Right lobe of liver (tissue), 6 donors: Measurements from ENCODE around the gene OR52H1. TPM values are rescaled to one million over a fixed set of nuclear protein-coding genes. Genes with fewer than 3 reads are reported as not detected.

ENCODE experiments used
- ATAC-seq, 4 donors: fragments of 200-7000 bp; cut with Tn5 transposase; one replicate each; pipeline ENCODE4 v1.9.1; 2020; ENCODE audit warnings: mild to moderate bottlenecking in 4 of 4, moderate library complexity in 4 of 4
- DNase-seq, 3 donors: peaks; one replicate each; pipeline ENCODE4 v3.0.0-alpha.2; 2020
- H3K27ac ChIP-seq, 3 donors: fragments of 200-600 bp; one replicate each; pipeline ENCODE4 v1.8.0; 2022
- H3K27me3 ChIP-seq, 2 donors: fragments of 200-600 bp; one replicate each; pipeline ENCODE4 v1.8.0; 2022
- H3K36me3 ChIP-seq, 4 donors: fragments of 200-600 bp; sonication (generic) in 1 of 4; one replicate each; pipeline versions ENCODE4 v1.5.1 to v1.8.0; 2017 to 2022; ENCODE audit warnings: control low read depth in 1 of 4
- H3K4me1 ChIP-seq, 4 donors: fragments of 200-600 bp; sonication (generic) in 1 of 4; one replicate each; pipeline versions ENCODE4 v1.5.1 to v1.8.0; 2017 to 2022; ENCODE audit warnings: control low read depth in 1 of 4
- H3K4me3 ChIP-seq, 3 donors: fragments of 200-600 bp; one replicate each; pipeline ENCODE4 v1.8.0; 2022
- H3K9me3 ChIP-seq, 4 donors: fragments of 200-600 bp; sonication (generic) in 1 of 4; one replicate each; pipeline versions ENCODE4 v1.5.1 to v1.8.0; 2017 to 2022; ENCODE audit warnings: control low read depth in 1 of 4
- POLR2A ChIP-seq: fragments of 450-650 bp; IDR thresholded peaks from one replicate; pipeline ENCODE4 v1.6.1; 2017; ENCODE audit warnings: antibody characterized with exemption, mild to moderate bottlenecking
- WGBS: methylation state at CpG from one replicate; pipeline ENCODE4 v1.1.6; 2018; ENCODE audit warnings: low coverage, low lambda C conversion rate; ENCODE audit not compliant: insufficient coverage; ENCODE audit errors: missing lambda C conversion rate; 5-methylcytosine and 5-hydroxymethylcytosine counted together
- intact Hi-C, 2 donors: fragments of 100-400 bp; cut with DNase I; formaldehyde crosslinking; loops; one replicate each; pipeline versions ENCODE4 v1.11.2 to v1.14.1; 2022
- total RNA-seq, 6 experiments: library from RNA; depleted of rRNA in 2 of 6; stranded (reverse); fragments of >200 nt in 2 of 6; fragmentation: NEBNext Ultra II Directional in 3 of 6; extraction: Animal tissue kit (Norgen Biotek cat#: 25700) in 3 of 6; gene quantifications; one replicate each; pipeline versions ENCODE4 v1.1.0 to v1.2.4, GENCODE V29; 2016 to 2023
- TF ChIP-seq, protein P1 (sequence below), 4 donors: fragments of 200-600 bp in 3 of 4; fragments of 450-650 bp in 1 of 4; IDR thresholded peaks; one replicate each; pipeline versions ENCODE4 v1.5.1 to v1.8.0; 2016 to 2022; ENCODE audit warnings: antibody characterized with exemption in 4 of 4, mild to moderate bottlenecking in 2 of 4
- donor health status: DM: no; HTN: yes; CAD: no.
- donor health status: DM: no; HTN: no; CAD: no.
- donor health status: DM: no; HTN: no; CAD: no.
- donor health status: DM: no; HTN: yes; CAD: no.
- donor health status: DM: no; HTN: yes; CAD: no.

The OR52H1 gene
- total RNA-seq, 6 experiments from 2014 or later: 0.49 TPM; not detected in 5

DNA sequence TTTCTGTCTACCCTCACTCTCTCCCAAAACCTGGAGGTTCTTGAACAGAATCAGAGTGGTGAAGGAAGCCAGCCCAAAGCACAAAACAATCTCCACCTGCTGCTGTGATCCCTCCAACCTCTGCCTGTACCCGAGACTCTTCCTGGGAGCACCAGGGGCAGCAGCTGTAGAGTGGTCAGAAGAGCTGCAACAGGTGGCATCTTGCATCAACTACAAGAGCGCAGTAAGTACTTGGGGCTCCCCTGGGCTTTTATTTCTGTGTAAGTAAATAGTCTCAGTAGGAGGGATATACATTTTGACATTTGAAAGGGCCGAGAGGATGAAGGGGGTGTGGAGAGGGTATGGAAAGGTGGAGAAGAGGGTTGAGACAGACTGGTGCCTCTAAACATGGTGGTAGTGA lies 23.6 kb downstream of the OR52H1 start:
- Histone ChIP-seq H3K9me3 (no peaks in the 10 kb centered on the region), H3K27ac (no peak overlapping the region), H3K4me3 (no peak overlapping the region), H3K27me3 (no peaks in the 10 kb centered on the region), H3K4me1 (no peaks in the 10 kb centered on the region), H3K36me3 (no peaks in the 10 kb centered on the region)
- ATAC-seq: no peak
- 60% methylated on average over 3 of the region's 3 CpGs for WGBS
- intact Hi-C loops: no loop called here
- DNase-seq: no peak
- TF ChIP-seq, protein P1, sequence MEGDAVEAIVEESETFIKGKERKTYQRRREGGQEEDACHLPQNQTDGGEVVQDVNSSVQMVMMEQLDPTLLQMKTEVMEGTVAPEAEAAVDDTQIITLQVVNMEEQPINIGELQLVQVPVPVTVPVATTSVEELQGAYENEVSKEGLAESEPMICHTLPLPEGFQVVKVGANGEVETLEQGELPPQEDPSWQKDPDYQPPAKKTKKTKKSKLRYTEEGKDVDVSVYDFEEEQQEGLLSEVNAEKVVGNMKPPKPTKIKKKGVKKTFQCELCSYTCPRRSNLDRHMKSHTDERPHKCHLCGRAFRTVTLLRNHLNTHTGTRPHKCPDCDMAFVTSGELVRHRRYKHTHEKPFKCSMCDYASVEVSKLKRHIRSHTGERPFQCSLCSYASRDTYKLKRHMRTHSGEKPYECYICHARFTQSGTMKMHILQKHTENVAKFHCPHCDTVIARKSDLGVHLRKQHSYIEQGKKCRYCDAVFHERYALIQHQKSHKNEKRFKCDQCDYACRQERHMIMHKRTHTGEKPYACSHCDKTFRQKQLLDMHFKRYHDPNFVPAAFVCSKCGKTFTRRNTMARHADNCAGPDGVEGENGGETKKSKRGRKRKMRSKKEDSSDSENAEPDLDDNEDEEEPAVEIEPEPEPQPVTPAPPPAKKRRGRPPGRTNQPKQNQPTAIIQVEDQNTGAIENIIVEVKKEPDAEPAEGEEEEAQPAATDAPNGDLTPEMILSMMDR (IDR thresholded peaks at IDR 0.05): no peak
- TF ChIP-seq POLR2A: no peak

DNA sequence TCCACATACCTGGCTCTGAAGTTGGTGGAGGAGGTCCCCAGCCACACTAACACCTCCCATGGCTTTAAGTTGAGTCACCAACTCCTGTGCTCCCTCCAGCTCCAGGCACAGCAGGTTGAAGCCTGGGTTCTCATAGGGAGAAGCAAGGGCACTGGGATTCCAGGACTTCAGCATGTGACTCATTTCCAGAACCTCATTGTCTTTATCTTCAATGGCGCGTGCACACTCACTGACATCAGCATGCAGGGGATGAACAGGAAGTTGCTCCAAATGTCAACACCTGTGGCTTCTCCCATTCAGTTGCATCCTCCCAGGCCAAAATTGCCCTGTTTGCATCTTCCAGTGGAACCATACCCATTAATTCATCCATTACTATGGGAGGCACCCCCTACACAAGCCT lies 26.0 kb downstream of the OR52H1 start:
- H3K27ac ChIP-seq: no peak overlapping the region
- DNase-seq: no peak
- no CpG with 5 or more reads among the region's 2 CpGs for WGBS
- intact Hi-C loops: no loop called here
- no peak overlapping the region for H3K4me3 ChIP-seq
- no peaks in the 10 kb centered on the region for H3K36me3 ChIP-seq
- H3K4me1 ChIP-seq: no peaks in the 10 kb centered on the region
- no peaks in the 10 kb centered on the region for H3K9me3 ChIP-seq
- ATAC-seq: no peak
- H3K27me3 ChIP-seq: no peaks in the 10 kb centered on the region
- no peak for TF ChIP-seq POLR2A
- TF ChIP-seq, protein P1 (IDR thresholded peaks at IDR 0.05): no peak

DNA sequence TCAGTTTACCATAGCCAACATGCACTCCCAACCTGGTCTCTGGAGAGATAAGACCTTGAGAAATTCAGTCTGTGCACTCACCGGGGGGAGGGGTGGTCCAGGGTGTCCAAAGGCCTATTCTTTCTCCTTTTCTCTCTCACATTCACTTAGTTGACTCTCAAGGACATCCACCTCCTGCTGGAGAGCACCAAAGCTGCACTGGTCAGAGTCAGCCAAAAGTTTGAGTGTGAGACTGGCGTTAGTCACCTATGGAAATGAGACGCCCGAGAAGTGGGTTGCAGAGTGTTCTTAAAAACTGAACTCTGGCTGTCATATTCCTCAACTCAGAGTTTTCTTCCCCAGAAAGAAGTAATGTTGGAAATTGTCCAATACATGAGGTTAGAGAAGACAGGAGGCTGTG lies 26.8 kb downstream of the OR52H1 start:
- DNase-seq (no peak), ATAC-seq (no peak)
- no peaks in the 10 kb centered on the region for H3K9me3 ChIP-seq
- TF ChIP-seq, protein P1 (IDR thresholded peaks at IDR 0.05): no peak
- no peak for TF ChIP-seq POLR2A
- no peak overlapping the region for H3K27ac ChIP-seq
- H3K4me3 ChIP-seq: no peak overlapping the region
- intact Hi-C loops: no loop called here
- no peaks in the 10 kb centered on the region for H3K4me1 ChIP-seq
- 96% methylated on average over 4 of the region's 4 CpGs for WGBS
- H3K36me3 ChIP-seq: no peaks in the 10 kb centered on the region
- H3K27me3 ChIP-seq: no peaks in the 10 kb centered on the region

DNA sequence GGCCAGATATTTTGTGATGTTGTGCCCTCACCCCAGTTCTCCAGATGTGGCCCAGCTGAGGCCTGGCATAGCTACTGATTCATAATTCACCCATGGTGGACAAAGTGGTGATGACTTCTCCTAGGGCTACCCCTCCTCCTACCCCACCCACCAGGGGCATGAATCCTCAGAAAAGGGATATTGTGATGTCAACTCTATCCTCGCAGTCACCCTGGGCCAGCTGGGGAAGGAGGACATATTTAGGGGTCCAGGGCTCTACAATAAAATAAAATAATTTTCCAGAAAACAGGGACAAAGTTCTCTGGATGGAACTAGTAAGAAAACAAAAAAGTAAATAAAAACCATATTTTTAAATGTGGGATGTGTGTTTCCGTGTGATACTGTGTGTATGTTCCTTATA lies 31.7 kb downstream of the OR52H1 start, which contains the start of gene UBQLNL:
Gene UBQLNL (minus strand): TSS at position 101 of the 400 bp plus-strand sequence. CDS start 258 bp downstream, outside the sequence.
- WGBS: 94% methylated on average over 1 of the region's 2 CpGs
- Histone ChIP-seq H3K27ac (no peak within 1 kb of the TSS), H3K27me3 (no peaks in the 10 kb centered on the region), H3K4me1 (no peaks in the 10 kb centered on the region), H3K9me3 (no peaks in the 10 kb centered on the region), H3K4me3 (no peak within 1 kb of the TSS), H3K36me3 (no peaks in the 10 kb centered on the region)
- DNase-seq (no peak), ATAC-seq (no peak)
- TF ChIP-seq, protein P1 (IDR thresholded peaks at IDR 0.05): no peak
- no peak for TF ChIP-seq POLR2A
- intact Hi-C loops: no loop called here

DNA sequence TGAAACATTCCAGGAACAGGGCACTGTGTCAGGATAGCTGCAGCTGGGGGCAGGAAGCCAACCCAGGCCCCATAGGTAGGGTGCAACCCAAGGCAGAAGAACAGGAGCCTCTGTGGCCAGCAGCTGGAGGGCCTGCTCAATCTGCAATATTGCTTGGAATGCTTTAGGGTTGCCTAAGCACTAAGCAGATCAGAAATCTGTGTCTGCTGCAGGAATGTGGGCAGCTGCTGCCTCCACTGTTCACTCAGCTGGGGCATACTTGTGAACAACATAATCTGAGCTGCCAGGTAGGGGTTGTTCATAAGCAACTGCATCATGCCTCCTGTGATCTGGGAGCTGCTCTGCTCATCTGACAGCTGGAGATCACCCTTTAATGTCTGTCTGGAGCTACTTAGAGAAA lies 33.5 kb downstream of the OR52H1 start:
- intact Hi-C loops: no loop called here
- DNase-seq: no peak
- ATAC-seq: no peak
- Histone ChIP-seq H3K27ac (no peak overlapping the region), H3K4me3 (no peak overlapping the region), H3K27me3 (no peaks in the 10 kb centered on the region), H3K9me3 (no peaks in the 10 kb centered on the region), H3K36me3 (no peaks in the 10 kb centered on the region), H3K4me1 (no peaks in the 10 kb centered on the region)
- TF ChIP-seq, protein P1 (IDR thresholded peaks at IDR 0.05): no peak
- TF ChIP-seq POLR2A: no peak
